ENCODE results near the gene RANBP1. TPM values are rescaled to one million over a fixed set of nuclear protein-coding genes. Genes with fewer than 3 reads are reported as not detected.

Gene RANBP1
- total RNA-seq, 1 experiment from 2014 or later, result 365 TPM

- intact Hi-C loops (cut with micrococcal nuclease; ENCODE audit: unreplicated experiment), result loop anchor here (10.0 kb wide), 1 partner anchor 152 kb away; no protein-coding TSS in a partner anchor
- BruUV-seq (replicated peaks), result TSS peak; percentile 55
- Histone ChIP-seq H3K4me1 (peaks cover 22% of the 10 kb centered on the region), H3K36me3 (ENCODE audit: control insufficient read depth, insufficient read depth, low read length) (peaks cover 5% of the 10 kb centered on the region), H3K27me3 (replicated peaks; ENCODE audit: control insufficient read depth, insufficient read depth, low read length) (no peaks in the 10 kb centered on the region), H3K4me3 (ENCODE audit: low read depth, low read length) (peak overlapping the region; percentile 81), H3K9me3 (no peaks in the 10 kb centered on the region; the same call in 1 of the 2 replicates)
- ChIA-PET CTCF (interaction anchor here (1.3 to 1.4 kb wide), 2 partner anchors 13 to 154 kb away, joined by 3 to 5 read pairs; no protein-coding TSS in a partner anchor), POLR2A (interaction anchor here (0.6 to 1.2 kb wide), 3 partner anchors 37 to 95 kb away, joined by 3 to 4 read pairs (median 4); partner anchors contain the start of gene TANGO2)
- TF ChIP-seq CTCF (IDR thresholded peaks at IDR 0.05; ENCODE audit: insufficient read depth in 1 of 2, low read depth in 1 of 2, low read length in 1 of 2, severe bottlenecking in 1 of 2, unreplicated experiment in 1 of 2), result no peak
- Mint-ChIP-seq H3K27me3 (ENCODE audit: insufficient read depth, unreplicated experiment) (no peaks in the 10 kb centered on the region), H3K4me1 (ENCODE audit: low read depth, unreplicated experiment) (peaks cover 6% of the 10 kb centered on the region), H3K4me3 (ENCODE audit: unreplicated experiment) (peak overlapping the region; percentile 81), H3K36me3 (ENCODE audit: insufficient read depth, unreplicated experiment) (peaks cover 90% of the 10 kb centered on the region), H3K9me3 (ENCODE audit: unreplicated experiment) (no peaks in the 10 kb centered on the region), H3K27ac (ENCODE audit: unreplicated experiment) (peak overlapping the region; percentile 87)
- no peak for DNase-seq
Measured at GRCh38 chr22:20116376-20116950, 559 bp downstream of the RANBP1 start.

- H3K27me3 Mint-ChIP-seq (ENCODE audit: insufficient read depth, unreplicated experiment), result no peaks in the 10 kb centered on the region
- Histone ChIP-seq H3K4me3 (ENCODE audit: low read depth, low read length) (peak within 1 kb of the TSS; percentile 87), H3K27me3 (replicated peaks; ENCODE audit: control insufficient read depth, insufficient read depth, low read length) (no peaks in the 10 kb centered on the region), H3K36me3 (ENCODE audit: control insufficient read depth, insufficient read depth, low read length) (peaks cover 5% of the 10 kb centered on the region), H3K4me1 (peaks cover 22% of the 10 kb centered on the region), H3K9me3 (no peaks in the 10 kb centered on the region; the same call in 1 of the 2 replicates)
- intact Hi-C loops (cut with micrococcal nuclease; ENCODE audit: unreplicated experiment), result loop anchor here (1.0 to 10.0 kb wide), 2 partner anchors 37 to 152 kb away; partner anchors contain the start of gene DGCR8
- POLR2A ChIA-PET, result interaction anchor here (0.6 to 1.2 kb wide), 6 partner anchors 9 to 175 kb away, joined by 3 to 7 read pairs (median 4); partner anchors contain the start of genes COMT, DGCR8, TANGO2 and TXNRD2
- H3K4me3 Mint-ChIP-seq (ENCODE audit: unreplicated experiment), result peak within 1 kb of the TSS; percentile 81
- peaks cover 90% of the 10 kb centered on the region for H3K36me3 Mint-ChIP-seq (ENCODE audit: insufficient read depth, unreplicated experiment)
- H3K27ac Mint-ChIP-seq (ENCODE audit: unreplicated experiment), result peak within 1 kb of the TSS; percentile 87
- peaks cover 6% of the 10 kb centered on the region for H3K4me1 Mint-ChIP-seq (ENCODE audit: low read depth, unreplicated experiment)
- peak; percentile 97 to 99 for DNase-seq
- peak in 1 of 2 experiments; percentile 17 for TF ChIP-seq CTCF (IDR thresholded peaks at IDR 0.05; ENCODE audit: insufficient read depth in 1 of 2, low read depth in 1 of 2, low read length in 1 of 2, severe bottlenecking in 1 of 2, unreplicated experiment in 1 of 2)
- no peaks in the 10 kb centered on the region for H3K9me3 Mint-ChIP-seq (ENCODE audit: unreplicated experiment)
- CTCF ChIA-PET, result interaction anchor here (0.6 to 1.4 kb wide), 3 partner anchors 10 to 154 kb away, joined by 3 to 5 read pairs (median 5); no protein-coding TSS in a partner anchor
- BruUV-seq (replicated peaks), result no TSS peak
Measured at GRCh38 chr22:20116951-20117632, 1.2 kb downstream of the RANBP1 start, which contains the start of gene TRMT2A. Gene TRMT2A (minus strand): TSS chr22:20117226. CDS start chr22:20116906, 320 bp downstream.
